ENCODE data around the gene ARID5A. TPM values are rescaled to one million over a fixed set of nuclear protein-coding genes. Genes with fewer than 3 reads are reported as not detected.

The ARID5A gene
- total and polyA plus RNA-seq, 9 of the 15 experiments (the other 6 are each of a cell fraction or from before 2014, with no cell fraction given) = 0.14 to 12.5 (median 3.0) TPM

DNA sequence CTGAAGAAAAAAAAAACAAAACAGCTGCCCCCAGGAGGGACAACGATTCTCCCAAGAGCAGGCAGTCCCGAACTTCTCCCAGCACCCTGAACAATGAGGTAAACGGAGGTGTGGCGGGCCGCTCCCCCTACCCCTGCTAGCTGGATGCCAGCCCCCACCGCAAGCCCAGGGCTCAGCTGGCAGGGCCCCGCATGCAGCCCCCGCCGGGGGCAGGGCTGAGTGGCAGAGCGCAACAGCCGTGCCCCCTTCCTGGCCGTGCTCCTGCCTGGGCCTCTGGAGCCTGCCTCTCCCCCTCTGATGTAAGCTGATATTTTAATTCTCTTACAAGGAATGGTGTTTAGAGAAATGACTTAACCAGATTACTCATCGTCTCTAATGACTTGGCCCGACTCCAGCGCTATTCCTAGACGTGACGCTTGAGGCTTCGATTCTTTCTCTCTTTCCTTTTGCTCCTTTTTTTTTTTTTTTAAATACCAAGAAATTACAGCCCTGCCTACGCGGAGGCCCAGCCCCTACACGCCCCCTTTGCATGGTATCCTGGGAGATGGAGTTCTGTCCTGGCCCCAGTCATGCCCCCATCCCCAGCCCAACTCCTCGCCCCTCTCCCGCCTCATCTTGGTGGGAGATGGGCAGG lies 4.6 kb upstream of the ARID5A start (continued):
- TF ChIP-seq ESRRA (IDR thresholded peaks at IDR 0.05; ENCODE audit: borderline replicate concordance, low read depth) (no peak), NONO (IDR thresholded peaks at IDR 0.05; ENCODE audit: low read depth in 2 of 2, low read length in 1 of 2) (no peak), ZNF764 (CRISPR knock-in tag; IDR thresholded peaks at IDR 0.05; ENCODE audit: low read depth) (no peak), ZNF263 (CRISPR knock-in tag; IDR thresholded peaks at IDR 0.05; ENCODE audit: borderline replicate concordance) (no peak), ARNT (IDR thresholded peaks at IDR 0.05) (0 out of 4 replicates have a peak, but pooled peaks of 1 of the 2 experiments have one; percentile 31), ZFX (CRISPR knock-in tag; IDR thresholded peaks at IDR 0.05) (peak; percentile 86), NFE2L1 (tag; IDR thresholded peaks at IDR 0.05; ENCODE audit: borderline replicate concordance, low read depth) (no peak), DNMT1 (IDR thresholded peaks at IDR 0.05) (no peak), TAF9B (IDR thresholded peaks at IDR 0.05; ENCODE audit: partially characterized antibody) (no peak), TAF1 (IDR thresholded peaks at IDR 0.05; ENCODE audit: control insufficient read depth, extremely low read depth, insufficient read depth, low read length, severe bottlenecking) (no peak), FOXA1 (IDR thresholded peaks at IDR 0.05; ENCODE audit: borderline replicate concordance) (no peak), ILK (tag; IDR thresholded peaks at IDR 0.05; ENCODE audit: borderline replicate concordance, low read depth) (no peak), RFX7 (CRISPR knock-in tag; IDR thresholded peaks at IDR 0.05) (no peak), BRF1 (IDR thresholded peaks at IDR 0.05; ENCODE audit: borderline replicate concordance, extremely low read depth, insufficient read length) (no peak), AFF4 (CRISPR knock-in tag; IDR thresholded peaks at IDR 0.05) (no peak), ZNF589 (CRISPR knock-in tag; IDR thresholded peaks at IDR 0.05; ENCODE audit: low read depth) (no peak), MEIS2 (IDR thresholded peaks at IDR 0.05; ENCODE audit: partially characterized antibody) (no peak), ZNF146 (CRISPR knock-in tag; IDR thresholded peaks at IDR 0.05; ENCODE audit: unreplicated experiment) (no peak)
- TF ChIP-seq, protein P1, sequence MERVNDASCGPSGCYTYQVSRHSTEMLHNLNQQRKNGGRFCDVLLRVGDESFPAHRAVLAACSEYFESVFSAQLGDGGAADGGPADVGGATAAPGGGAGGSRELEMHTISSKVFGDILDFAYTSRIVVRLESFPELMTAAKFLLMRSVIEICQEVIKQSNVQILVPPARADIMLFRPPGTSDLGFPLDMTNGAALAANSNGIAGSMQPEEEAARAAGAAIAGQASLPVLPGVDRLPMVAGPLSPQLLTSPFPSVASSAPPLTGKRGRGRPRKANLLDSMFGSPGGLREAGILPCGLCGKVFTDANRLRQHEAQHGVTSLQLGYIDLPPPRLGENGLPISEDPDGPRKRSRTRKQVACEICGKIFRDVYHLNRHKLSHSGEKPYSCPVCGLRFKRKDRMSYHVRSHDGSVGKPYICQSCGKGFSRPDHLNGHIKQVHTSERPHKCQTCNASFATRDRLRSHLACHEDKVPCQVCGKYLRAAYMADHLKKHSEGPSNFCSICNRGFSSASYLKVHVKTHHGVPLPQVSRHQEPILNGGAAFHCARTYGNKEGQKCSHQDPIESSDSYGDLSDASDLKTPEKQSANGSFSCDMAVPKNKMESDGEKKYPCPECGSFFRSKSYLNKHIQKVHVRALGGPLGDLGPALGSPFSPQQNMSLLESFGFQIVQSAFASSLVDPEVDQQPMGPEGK (CRISPR knock-in tag; IDR thresholded peaks at IDR 0.05; ENCODE audit: borderline replicate concordance) = no peak
- TF ChIP-seq, protein P2, sequence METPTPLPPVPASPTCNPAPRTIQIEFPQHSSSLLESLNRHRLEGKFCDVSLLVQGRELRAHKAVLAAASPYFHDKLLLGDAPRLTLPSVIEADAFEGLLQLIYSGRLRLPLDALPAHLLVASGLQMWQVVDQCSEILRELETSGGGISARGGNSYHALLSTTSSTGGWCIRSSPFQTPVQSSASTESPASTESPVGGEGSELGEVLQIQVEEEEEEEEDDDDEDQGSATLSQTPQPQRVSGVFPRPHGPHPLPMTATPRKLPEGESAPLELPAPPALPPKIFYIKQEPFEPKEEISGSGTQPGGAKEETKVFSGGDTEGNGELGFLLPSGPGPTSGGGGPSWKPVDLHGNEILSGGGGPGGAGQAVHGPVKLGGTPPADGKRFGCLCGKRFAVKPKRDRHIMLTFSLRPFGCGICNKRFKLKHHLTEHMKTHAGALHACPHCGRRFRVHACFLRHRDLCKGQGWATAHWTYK (CRISPR knock-in tag; IDR thresholded peaks at IDR 0.05) = no peak
